ENCODE results near the gene DCAF15. TPM values are rescaled to one million over a fixed set of nuclear protein-coding genes. Genes with fewer than 3 reads are reported as not detected.
"Not testable (repeated sequence)": the region's sequence is repeated elsewhere in the genome, so short reads cannot be mapped to it uniquely, and the experiment has no call there.

Gene DCAF15
- total RNA-seq, 2 experiments from 2014 or later, result 90.1 to 104 TPM

- POLR2A ChIA-PET, result interaction anchor here (0.9 kb wide), 1 partner anchor 38 kb away, joined by 3 read pairs; no protein-coding TSS in a partner anchor
- H3K27me3 Mint-ChIP-seq (ENCODE audit: low read depth), result no peaks in the 10 kb centered on the region
- H3K27ac Mint-ChIP-seq, result peak overlapping the region; percentile 40
- CTCF ChIA-PET, result no interaction called here
- H3K9me3 Mint-ChIP-seq (ENCODE audit: insufficient read depth), result no peaks in the 10 kb centered on the region
- peaks cover 34% of the 10 kb centered on the region for H3K36me3 Mint-ChIP-seq (ENCODE audit: low read depth)
- no peak for ATAC-seq
- H3K4me1 Mint-ChIP-seq (ENCODE audit: low read depth), result peaks cover 8% of the 10 kb centered on the region
- no peak overlapping the region for H3K4me3 Mint-ChIP-seq
- no peak for DNase-seq
Measured at GRCh38 chr19:13961826-13962698, 9.8 kb downstream of the DCAF15 start.

GRCh38 chr19:13962699-13963602 lies 10.6 kb downstream of the DCAF15 start:
- DNase-seq (no peak), ATAC-seq (no peak)
- Mint-ChIP-seq H3K4me1 (ENCODE audit: low read depth) (peaks cover 8% of the 10 kb centered on the region), H3K9me3 (ENCODE audit: insufficient read depth) (no peaks in the 10 kb centered on the region), H3K36me3 (ENCODE audit: low read depth) (peaks cover 34% of the 10 kb centered on the region), H3K4me3 (no peak overlapping the region), H3K27me3 (ENCODE audit: low read depth) (no peaks in the 10 kb centered on the region), H3K27ac (no peak overlapping the region)
- CTCF ChIA-PET, result no interaction called here
- POLR2A ChIA-PET, result no interaction called here

GRCh38 chr19:13963603-13964105 lies 11.3 kb downstream of the DCAF15 start:
- H3K27me3 Mint-ChIP-seq (ENCODE audit: low read depth), result no peaks in the 10 kb centered on the region
- ATAC-seq (no peak), DNase-seq (no peak)
- H3K27ac Mint-ChIP-seq, result no peak overlapping the region
- no peaks in the 10 kb centered on the region for H3K9me3 Mint-ChIP-seq (ENCODE audit: insufficient read depth)
- ChIA-PET POLR2A (no interaction called here), CTCF (no interaction called here)
- H3K36me3 Mint-ChIP-seq (ENCODE audit: low read depth), result peaks cover 28% of the 10 kb centered on the region
- peaks cover 4% of the 10 kb centered on the region for H3K4me1 Mint-ChIP-seq (ENCODE audit: low read depth)
- H3K4me3 Mint-ChIP-seq, result no peak overlapping the region

- ChIA-PET POLR2A (no interaction called here), CTCF (no interaction called here)
- Mint-ChIP-seq H3K27ac (peak overlapping the region; percentile 61), H3K27me3 (ENCODE audit: low read depth) (no peaks in the 10 kb centered on the region), H3K4me3 (no peak overlapping the region), H3K4me1 (ENCODE audit: low read depth) (no peaks in the 10 kb centered on the region), H3K36me3 (ENCODE audit: low read depth) (peaks cover 31% of the 10 kb centered on the region), H3K9me3 (ENCODE audit: insufficient read depth) (no peaks in the 10 kb centered on the region)
- DNase-seq (no peak), ATAC-seq (no peak)
Measured at GRCh38 chr19:13964776-13965175, 12.5 kb downstream of the DCAF15 start.

- H3K9me3 Mint-ChIP-seq (ENCODE audit: insufficient read depth), result no peaks in the 10 kb centered on the region
- CTCF ChIA-PET, result no interaction called here
- POLR2A ChIA-PET, result no interaction called here
- peaks cover 28% of the 10 kb centered on the region for H3K36me3 Mint-ChIP-seq (ENCODE audit: low read depth)
- no peak overlapping the region for H3K4me3 Mint-ChIP-seq
- H3K27ac Mint-ChIP-seq, result no peak overlapping the region
- no peaks in the 10 kb centered on the region for H3K4me1 Mint-ChIP-seq (ENCODE audit: low read depth)
- H3K27me3 Mint-ChIP-seq (ENCODE audit: low read depth), result no peaks in the 10 kb centered on the region
- ATAC-seq, result no peak
- DNase-seq, result no peak
Measured at GRCh38 chr19:13965377-13965896, 13.1 kb downstream of the DCAF15 start.

- peaks cover 25% of the 10 kb centered on the region for H3K36me3 Mint-ChIP-seq (ENCODE audit: low read depth)
- DNase-seq (no peak), ATAC-seq (no peak)
- no peaks in the 10 kb centered on the region for H3K9me3 Mint-ChIP-seq (ENCODE audit: insufficient read depth)
- ChIA-PET POLR2A (no interaction called here), CTCF (no interaction called here)
- H3K27me3 Mint-ChIP-seq (ENCODE audit: low read depth), result no peaks in the 10 kb centered on the region
- H3K27ac Mint-ChIP-seq, result no peak overlapping the region
- H3K4me1 Mint-ChIP-seq (ENCODE audit: low read depth), result no peaks in the 10 kb centered on the region
- no peak overlapping the region for H3K4me3 Mint-ChIP-seq
Measured at GRCh38 chr19:13965926-13966683, 13.8 kb downstream of the DCAF15 start.

GRCh38 chr19:13966684-13967128 lies 14.4 kb downstream of the DCAF15 start:
- H3K4me3 Mint-ChIP-seq, result no peak overlapping the region
- no peaks in the 10 kb centered on the region for H3K27me3 Mint-ChIP-seq (ENCODE audit: low read depth)
- H3K4me1 Mint-ChIP-seq (ENCODE audit: low read depth), result no peaks in the 10 kb centered on the region
- DNase-seq, result no peak
- peaks cover 20% of the 10 kb centered on the region for H3K36me3 Mint-ChIP-seq (ENCODE audit: low read depth)
- ChIA-PET CTCF (no interaction called here), POLR2A (no interaction called here)
- no peak overlapping the region for H3K27ac Mint-ChIP-seq
- ATAC-seq, result peak; percentile 10
- H3K9me3 Mint-ChIP-seq (ENCODE audit: insufficient read depth), result no peaks in the 10 kb centered on the region

- POLR2A ChIA-PET; H3K9me3 Mint-ChIP-seq (ENCODE audit: insufficient read depth); H3K4me3 Mint-ChIP-seq; H3K4me1 Mint-ChIP-seq (ENCODE audit: low read depth); ATAC-seq; H3K27ac Mint-ChIP-seq; H3K27me3 Mint-ChIP-seq (ENCODE audit: low read depth); DNase-seq; CTCF ChIA-PET: not testable (repeated sequence)
- peaks cover 20% of the 10 kb centered on the region for H3K36me3 Mint-ChIP-seq (ENCODE audit: low read depth)
Measured at GRCh38 chr19:13967206-13967605, 14.9 kb downstream of the DCAF15 start.

- ChIA-PET POLR2A (interaction anchor here (0.7 kb wide), 1 partner anchor 15 kb away, joined by 3 read pairs; no protein-coding TSS in a partner anchor), CTCF (no interaction called here)
- Mint-ChIP-seq H3K36me3 (ENCODE audit: low read depth) (peaks cover 26% of the 10 kb centered on the region), H3K27ac (no peak overlapping the region), H3K9me3 (ENCODE audit: insufficient read depth) (no peaks in the 10 kb centered on the region), H3K27me3 (ENCODE audit: low read depth) (no peaks in the 10 kb centered on the region), H3K4me3 (no peak overlapping the region), H3K4me1 (ENCODE audit: low read depth) (no peaks in the 10 kb centered on the region)
- ATAC-seq (no peak), DNase-seq (no peak)
Measured at GRCh38 chr19:13968383-13968935, 16.1 kb downstream of the DCAF15 start.

GRCh38 chr19:13968999-13969398 lies 16.7 kb downstream of the DCAF15 start:
- H3K27me3 Mint-ChIP-seq (ENCODE audit: low read depth), result no peaks in the 10 kb centered on the region
- no peak for DNase-seq
- POLR2A ChIA-PET, result no interaction called here
- H3K4me1 Mint-ChIP-seq (ENCODE audit: low read depth), result peaks cover 2% of the 10 kb centered on the region
- H3K36me3 Mint-ChIP-seq (ENCODE audit: low read depth), result peaks cover 28% of the 10 kb centered on the region
- ATAC-seq, result no peak
- no peaks in the 10 kb centered on the region for H3K9me3 Mint-ChIP-seq (ENCODE audit: insufficient read depth)
- no peak overlapping the region for H3K4me3 Mint-ChIP-seq
- no peak overlapping the region for H3K27ac Mint-ChIP-seq
- CTCF ChIA-PET, result no interaction called here

GRCh38 chr19:13969897-13970296 lies 17.6 kb downstream of the DCAF15 start:
- CTCF ChIA-PET, result no interaction called here
- POLR2A ChIA-PET, result interaction anchor here (0.6 kb wide), 1 partner anchor 9 kb away, joined by 4 read pairs; no protein-coding TSS in a partner anchor
- Mint-ChIP-seq H3K27ac (no peak overlapping the region), H3K4me3 (no peak overlapping the region), H3K36me3 (ENCODE audit: low read depth) (peaks cover 30% of the 10 kb centered on the region), H3K27me3 (ENCODE audit: low read depth) (no peaks in the 10 kb centered on the region), H3K9me3 (ENCODE audit: insufficient read depth) (no peaks in the 10 kb centered on the region), H3K4me1 (ENCODE audit: low read depth) (peaks cover 8% of the 10 kb centered on the region)
- no peak for ATAC-seq
- DNase-seq, result no peak
